WTC11 (cell line): ENCODE results near the gene LAIR2.

Experiments used
- CREM ChIP-seq: sonication (generic); formaldehyde crosslinking; IDR thresholded peaks from 2 replicates; pipeline ENCODE4 v1.8.1; 2022; ENCODE audit warnings: mild to moderate bottlenecking, missing genetic modification reagents, moderate library complexity
- JUN ChIP-seq: sonication (generic); formaldehyde crosslinking; IDR thresholded peaks from 2 replicates; pipeline ENCODE4 v1.8.0; 2023; ENCODE audit warnings: mild to moderate bottlenecking, missing genetic modification reagents
- NFATC4 ChIP-seq: fragments of 250-450 bp; sonication (Bioruptor Pico); IDR thresholded peaks from 2 replicates; pipeline ENCODE4 v1.9.0; 2021; ENCODE audit warnings: mild to moderate bottlenecking
- NR1H2 ChIP-seq: sonication (generic); formaldehyde crosslinking; IDR thresholded peaks from 2 replicates; pipeline ENCODE4 v1.9.0; 2021; ENCODE audit warnings: mild to moderate bottlenecking, moderate library complexity, missing genetic modification reagents
- TEAD1 ChIP-seq: sonication (generic); formaldehyde crosslinking; IDR thresholded peaks from 2 replicates; pipeline ENCODE4 v1.8.0; 2022; ENCODE audit warnings: mild to moderate bottlenecking, missing genetic modification reagents
- TF ChIP-seq, protein P1 (sequence below): sonication (generic); formaldehyde crosslinking; IDR thresholded peaks from 2 replicates; pipeline ENCODE4 v1.8.1; 2023; ENCODE audit warnings: mild to moderate bottlenecking, missing genetic modification reagents, borderline replicate concordance
- TF ChIP-seq, protein P2 (sequence below): sonication (generic); formaldehyde crosslinking; IDR thresholded peaks from 2 replicates; pipeline ENCODE4 v1.8.1; 2022; ENCODE audit warnings: missing genetic modification reagents, borderline replicate concordance
- TF ChIP-seq, protein P3 (sequence below): fragments of 200-600 bp; IDR thresholded peaks from 2 replicates; pipeline ENCODE4 v1.8.0; 2022; ENCODE audit warnings: antibody characterized with exemption

DNA sequence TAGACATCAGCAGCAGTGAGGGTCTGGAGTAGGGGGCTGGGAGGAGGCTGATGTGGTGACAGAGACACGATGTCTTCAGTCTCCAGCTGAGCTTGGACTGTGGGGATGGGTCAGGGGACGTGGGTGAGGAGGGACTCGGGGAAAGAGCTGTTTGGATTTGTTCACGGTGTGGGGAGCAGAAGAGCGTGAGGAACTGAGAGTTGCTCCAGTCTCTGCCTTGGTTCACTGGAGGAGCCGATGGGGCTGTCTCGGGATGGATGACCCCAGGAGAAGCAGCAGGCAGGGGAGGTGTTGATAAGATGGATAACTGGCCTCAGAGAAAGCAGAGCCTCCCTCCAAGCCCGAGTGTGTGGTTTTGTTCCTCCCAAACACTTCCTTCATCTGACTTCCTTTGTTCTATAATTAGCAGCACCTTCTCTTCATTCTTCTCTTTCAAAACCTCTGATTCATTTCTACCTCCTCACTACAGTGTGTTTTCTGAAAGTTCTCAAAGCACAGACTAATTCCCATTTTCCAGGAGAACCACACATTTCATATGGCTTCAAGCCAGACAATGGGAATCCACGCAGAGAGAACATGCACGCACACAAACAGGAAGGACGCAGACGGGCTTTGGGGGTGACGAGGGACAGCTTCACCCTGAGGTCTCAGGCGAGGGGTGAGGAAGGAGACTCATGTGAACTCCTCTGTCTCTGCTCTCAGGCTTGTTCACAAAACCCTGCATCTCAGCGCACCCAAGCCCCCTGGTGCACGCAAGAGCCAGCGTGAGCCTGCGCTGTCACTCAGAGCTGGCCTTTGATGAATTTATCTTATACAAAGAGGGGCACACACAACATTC, 18.6 kb downstream of the LAIR2 start:
- TF ChIP-seq, protein P1, sequence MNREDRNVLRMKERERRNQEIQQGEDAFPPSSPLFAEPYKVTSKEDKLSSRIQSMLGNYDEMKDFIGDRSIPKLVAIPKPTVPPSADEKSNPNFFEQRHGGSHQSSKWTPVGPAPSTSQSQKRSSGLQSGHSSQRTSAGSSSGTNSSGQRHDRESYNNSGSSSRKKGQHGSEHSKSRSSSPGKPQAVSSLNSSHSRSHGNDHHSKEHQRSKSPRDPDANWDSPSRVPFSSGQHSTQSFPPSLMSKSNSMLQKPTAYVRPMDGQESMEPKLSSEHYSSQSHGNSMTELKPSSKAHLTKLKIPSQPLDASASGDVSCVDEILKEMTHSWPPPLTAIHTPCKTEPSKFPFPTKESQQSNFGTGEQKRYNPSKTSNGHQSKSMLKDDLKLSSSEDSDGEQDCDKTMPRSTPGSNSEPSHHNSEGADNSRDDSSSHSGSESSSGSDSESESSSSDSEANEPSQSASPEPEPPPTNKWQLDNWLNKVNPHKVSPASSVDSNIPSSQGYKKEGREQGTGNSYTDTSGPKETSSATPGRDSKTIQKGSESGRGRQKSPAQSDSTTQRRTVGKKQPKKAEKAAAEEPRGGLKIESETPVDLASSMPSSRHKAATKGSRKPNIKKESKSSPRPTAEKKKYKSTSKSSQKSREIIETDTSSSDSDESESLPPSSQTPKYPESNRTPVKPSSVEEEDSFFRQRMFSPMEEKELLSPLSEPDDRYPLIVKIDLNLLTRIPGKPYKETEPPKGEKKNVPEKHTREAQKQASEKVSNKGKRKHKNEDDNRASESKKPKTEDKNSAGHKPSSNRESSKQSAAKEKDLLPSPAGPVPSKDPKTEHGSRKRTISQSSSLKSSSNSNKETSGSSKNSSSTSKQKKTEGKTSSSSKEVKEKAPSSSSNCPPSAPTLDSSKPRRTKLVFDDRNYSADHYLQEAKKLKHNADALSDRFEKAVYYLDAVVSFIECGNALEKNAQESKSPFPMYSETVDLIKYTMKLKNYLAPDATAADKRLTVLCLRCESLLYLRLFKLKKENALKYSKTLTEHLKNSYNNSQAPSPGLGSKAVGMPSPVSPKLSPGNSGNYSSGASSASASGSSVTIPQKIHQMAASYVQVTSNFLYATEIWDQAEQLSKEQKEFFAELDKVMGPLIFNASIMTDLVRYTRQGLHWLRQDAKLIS (CRISPR knock-in tag), result no peak
- TF ChIP-seq TEAD1 (CRISPR knock-in tag), result no peak
- no peak for TF ChIP-seq JUN
- TF ChIP-seq, protein P2, sequence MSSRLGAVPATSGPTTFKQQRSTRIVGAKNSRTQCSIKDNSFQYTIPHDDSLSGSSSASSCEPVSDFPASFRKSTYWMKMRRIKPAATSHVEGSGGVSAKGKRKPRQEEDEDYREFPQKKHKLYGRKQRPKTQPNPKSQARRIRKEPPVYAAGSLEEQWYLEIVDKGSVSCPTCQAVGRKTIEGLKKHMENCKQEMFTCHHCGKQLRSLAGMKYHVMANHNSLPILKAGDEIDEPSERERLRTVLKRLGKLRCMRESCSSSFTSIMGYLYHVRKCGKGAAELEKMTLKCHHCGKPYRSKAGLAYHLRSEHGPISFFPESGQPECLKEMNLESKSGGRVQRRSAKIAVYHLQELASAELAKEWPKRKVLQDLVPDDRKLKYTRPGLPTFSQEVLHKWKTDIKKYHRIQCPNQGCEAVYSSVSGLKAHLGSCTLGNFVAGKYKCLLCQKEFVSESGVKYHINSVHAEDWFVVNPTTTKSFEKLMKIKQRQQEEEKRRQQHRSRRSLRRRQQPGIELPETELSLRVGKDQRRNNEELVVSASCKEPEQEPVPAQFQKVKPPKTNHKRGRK (CRISPR knock-in tag), result no peak
- TF ChIP-seq CREM (CRISPR knock-in tag), result no peak
- TF ChIP-seq, protein P3, sequence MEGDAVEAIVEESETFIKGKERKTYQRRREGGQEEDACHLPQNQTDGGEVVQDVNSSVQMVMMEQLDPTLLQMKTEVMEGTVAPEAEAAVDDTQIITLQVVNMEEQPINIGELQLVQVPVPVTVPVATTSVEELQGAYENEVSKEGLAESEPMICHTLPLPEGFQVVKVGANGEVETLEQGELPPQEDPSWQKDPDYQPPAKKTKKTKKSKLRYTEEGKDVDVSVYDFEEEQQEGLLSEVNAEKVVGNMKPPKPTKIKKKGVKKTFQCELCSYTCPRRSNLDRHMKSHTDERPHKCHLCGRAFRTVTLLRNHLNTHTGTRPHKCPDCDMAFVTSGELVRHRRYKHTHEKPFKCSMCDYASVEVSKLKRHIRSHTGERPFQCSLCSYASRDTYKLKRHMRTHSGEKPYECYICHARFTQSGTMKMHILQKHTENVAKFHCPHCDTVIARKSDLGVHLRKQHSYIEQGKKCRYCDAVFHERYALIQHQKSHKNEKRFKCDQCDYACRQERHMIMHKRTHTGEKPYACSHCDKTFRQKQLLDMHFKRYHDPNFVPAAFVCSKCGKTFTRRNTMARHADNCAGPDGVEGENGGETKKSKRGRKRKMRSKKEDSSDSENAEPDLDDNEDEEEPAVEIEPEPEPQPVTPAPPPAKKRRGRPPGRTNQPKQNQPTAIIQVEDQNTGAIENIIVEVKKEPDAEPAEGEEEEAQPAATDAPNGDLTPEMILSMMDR, result no peak
- TF ChIP-seq NFATC4 (CRISPR knock-in tag), result no peak
- no peak for TF ChIP-seq NR1H2 (CRISPR knock-in tag)
